CD4-positive, alpha-beta T cell treated with Interleukin-6 at 100 ng/mL for 8 hours (primary cell): Measurements from ENCODE around the gene MAD1L1.

Experiments
- DNase-seq: peaks from one replicate; pipeline ENCODE4 v3.0.0-alpha.2; 2020; ENCODE audit warnings: mixed read lengths, low spot score

Gene MAD1L1

DNA sequence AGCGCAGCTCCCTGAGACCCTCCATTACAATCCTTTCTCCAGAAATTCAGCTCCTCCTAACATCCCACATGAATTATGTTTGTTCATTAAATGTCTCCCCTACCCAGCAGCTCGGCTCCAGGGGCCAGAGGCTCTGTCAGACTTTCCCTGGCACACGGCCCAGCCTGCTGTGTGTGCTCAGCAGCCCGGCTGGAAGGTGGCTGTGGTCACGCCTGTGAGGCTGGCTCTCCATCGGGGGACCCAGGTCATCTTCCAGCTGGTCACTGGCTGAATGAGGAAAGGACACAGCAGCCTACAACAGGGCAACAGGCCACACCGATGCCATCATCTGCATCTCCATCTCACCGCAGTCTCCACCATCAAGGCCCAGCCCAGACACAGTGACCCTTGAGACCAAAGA lies 219.8 kb downstream of the MAD1L1 start:
- DNase-seq = no peak

DNA sequence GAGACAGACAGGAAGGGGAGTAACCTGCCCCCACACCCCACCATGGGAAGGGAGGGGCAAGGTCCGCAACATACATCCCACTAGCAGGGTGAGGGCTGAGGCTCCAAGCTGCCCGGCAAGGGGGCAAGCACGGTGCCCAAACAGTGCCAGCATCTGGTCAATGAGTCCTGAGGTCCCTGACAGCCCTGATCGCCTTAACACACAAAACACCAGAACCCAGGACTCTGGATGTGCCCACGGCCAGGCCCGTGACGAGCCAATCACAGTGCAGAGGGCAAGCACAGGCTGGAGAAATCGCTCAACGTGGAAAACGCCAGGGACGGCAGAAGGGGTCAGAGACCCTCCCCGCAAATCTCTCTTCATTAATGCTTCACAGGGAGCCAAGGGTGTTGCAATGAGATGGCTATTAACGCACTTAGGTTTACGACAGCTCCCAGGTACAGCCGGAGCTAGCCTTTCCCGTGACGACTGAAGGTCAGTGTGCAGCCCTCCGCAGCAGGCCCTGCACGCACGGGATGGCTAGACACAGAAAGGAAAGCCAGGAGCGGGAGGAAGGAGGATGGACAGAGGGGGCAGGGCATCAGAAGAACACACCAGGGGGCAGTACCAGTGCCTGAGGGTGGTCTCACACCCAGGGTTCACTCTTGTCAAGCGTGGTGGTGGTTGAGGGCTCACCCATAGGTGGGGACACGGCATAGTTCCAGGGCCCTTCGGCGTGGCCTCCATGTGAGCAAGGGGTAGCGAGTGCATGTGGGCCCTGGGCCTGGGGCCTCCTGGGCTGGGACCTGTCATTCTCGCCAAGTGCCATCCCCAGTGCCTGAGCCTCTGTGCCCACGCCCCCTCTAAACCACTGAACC lies 220.5 kb downstream of the MAD1L1 start:
- DNase-seq = no peak

DNA sequence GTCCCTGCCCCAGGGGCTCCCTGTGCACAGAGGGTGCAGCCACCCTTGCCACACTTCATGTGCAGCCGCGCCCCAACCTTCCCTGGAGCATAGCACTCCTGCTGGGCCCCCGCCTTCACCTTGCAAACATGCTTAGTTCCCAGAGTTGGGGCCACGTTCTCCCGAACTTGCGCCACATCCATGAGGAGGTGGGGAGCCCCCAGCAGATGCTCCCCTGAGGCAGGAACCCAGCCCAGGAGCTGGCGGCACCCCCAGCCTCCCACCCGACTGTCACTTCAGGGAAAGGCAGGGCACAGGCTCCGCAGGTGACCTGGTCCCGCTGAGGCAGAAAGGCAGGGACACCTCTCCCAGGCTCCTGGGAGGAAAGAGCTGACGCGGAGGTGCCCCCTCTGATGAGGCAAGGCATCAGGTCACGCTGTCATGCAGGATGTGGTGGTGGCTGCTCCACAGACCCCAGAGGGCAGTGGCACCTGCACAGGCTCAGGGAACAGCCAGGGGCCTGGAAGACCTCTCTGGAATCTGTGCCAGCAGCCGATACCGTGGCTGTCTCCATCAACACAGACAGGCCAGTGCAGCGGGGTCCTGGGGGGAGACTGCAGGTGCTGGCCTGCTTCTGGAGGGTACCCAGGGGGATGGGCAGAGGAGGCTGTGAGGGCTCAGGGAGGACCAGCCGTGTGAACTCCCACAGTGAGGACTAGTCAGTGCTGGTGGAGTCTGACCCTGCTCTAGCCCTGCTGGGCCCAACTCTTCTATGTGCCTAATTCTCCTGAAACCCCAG lies 221.3 kb downstream of the MAD1L1 start:
- DNase-seq = no peak

DNA sequence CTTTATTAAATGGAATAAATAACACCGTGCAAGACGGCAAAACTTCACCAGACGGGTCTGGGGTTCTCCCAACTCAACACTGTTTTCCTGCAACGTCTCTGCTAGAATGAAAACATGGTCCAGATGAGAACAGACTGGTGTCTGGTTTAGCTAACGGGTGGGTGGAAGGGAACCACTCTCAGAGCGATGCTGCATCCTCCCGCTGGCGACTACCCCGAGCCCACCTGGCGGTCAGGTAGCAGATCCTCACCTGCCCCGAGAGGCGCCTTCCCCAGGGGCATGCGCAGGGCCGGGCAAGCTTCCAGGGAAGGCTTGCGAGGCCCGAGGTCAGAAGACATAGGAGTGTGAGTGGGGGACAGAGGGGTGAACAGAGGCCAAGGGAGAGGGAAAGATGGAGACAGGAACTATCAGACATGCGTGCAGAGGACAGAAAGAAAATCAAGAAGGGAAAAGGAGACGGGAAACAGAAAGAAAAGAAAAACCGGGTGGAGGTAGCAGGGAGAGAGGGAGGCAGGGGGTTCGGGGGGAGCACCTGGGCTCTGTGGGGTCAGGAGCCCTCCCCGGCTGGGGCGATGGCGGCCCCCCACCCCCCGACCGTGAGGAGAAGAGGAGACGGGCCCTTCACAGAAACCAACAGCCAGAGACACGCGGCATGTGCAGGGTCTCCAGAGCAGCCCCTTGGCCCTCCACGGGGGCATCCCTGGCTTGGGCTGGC lies 222.0 kb downstream of the MAD1L1 start:
- no peak for DNase-seq

DNA sequence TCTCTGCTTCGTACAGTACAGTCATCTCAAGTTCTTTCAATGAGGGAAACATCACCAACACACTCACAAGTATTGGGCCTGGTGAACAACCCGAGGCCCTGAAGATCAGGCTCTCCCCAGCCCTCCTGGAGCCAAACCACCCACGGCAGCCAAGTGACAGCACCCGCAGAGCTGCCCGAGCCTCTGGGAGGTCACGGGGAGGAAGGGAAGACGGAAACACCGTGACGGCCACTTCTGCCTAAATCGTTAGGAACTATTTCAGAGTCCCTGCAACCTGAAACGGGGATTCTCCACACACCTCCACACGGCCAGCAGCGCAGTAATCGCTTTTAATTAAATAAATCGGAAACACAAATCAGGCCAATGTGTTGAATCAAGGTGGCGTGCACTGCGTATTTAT lies 222.6 kb downstream of the MAD1L1 start:
- no peak for DNase-seq

DNA sequence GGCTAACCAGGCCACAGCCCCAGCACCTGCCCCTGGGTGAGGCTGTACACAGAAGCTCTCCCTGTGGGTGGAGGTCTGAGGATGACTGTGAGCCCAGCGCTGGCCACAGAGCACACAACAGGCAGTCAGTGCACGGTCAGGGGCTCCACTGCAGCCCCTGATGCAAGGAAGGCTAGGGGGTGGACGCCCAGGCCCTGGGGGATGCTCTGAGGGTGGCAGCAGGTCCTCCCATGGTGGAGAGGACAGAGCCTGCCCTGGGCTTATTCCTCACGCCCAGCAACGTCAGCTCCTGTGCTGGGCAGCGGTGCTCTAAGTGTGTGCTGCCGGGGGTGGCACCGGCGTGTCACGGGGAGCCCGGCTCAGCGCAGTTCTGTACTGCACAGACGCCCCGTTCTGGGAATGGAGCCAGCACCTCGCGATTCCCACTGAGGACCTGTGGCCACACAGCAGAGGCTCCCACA lies 223.2 kb downstream of the MAD1L1 start:
- no peak for DNase-seq

DNA sequence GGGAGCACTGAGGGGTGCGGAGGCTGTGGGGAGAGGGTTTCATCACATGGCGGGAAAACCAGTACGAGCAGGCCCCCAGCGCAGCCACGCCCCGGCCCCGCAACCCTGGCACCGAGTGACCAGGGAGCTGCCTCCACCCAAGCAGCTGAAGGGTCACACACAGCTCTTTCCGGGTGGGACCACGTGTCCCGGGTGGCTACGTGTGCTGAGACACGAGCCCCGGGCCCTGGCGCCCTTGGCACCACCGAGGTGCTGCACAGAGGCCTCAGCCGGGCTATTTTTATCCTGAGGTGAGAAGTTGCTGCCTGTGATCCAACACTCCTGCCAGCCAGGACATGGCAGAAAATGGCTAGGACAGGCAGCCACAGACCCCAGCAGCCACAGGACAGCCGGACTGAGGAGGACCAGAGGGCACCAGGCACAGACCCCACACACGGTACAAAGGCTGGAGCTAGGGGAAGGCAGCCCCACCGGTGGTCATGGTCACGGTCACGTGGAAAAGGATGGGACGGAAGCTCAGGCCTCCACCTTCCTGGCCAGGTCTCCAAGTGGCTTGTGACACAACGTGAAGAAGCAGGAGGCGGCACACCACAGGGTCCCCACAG lies 223.7 kb downstream of the MAD1L1 start:
- no peak for DNase-seq

DNA sequence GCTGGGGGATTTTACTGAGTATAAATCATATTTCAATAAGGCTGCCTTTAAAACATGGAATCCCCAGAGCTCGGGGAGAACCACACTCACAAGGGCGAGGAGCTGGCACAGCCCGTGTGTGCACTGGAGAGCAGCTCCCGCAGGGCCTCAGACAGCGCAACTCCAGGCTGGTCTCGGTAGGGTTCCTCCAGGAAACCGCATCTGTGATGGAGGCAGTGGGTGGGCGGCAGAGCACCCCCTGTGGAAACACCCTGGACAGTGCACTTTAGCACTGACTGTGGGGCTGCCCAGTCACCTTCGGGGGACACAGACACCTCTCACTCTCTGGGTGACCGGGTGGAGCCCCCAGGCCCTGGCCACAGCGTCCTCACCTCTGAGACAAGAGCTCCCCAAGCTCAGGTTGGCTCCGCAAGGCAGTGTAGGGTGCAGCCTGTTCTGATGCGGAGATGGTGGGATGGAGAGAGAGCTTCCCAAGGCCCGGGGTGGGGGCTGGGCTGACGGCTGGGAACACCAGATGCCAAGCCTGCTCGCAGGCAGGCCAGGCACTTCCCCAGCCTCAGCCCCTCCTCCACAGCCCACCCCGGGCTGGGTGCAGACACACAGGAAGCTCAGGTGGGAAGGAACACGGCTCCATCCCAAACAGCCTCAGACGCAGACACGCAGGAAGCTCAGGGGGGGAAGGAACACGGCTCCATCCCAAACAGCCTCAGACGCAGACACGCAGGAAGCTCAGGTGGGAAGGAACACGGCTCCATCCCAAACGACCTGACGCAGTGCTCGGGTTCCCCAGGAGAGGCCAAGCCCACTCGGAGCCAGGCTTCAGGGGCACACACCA lies 224.4 kb downstream of the MAD1L1 start:
- no peak for DNase-seq

DNA sequence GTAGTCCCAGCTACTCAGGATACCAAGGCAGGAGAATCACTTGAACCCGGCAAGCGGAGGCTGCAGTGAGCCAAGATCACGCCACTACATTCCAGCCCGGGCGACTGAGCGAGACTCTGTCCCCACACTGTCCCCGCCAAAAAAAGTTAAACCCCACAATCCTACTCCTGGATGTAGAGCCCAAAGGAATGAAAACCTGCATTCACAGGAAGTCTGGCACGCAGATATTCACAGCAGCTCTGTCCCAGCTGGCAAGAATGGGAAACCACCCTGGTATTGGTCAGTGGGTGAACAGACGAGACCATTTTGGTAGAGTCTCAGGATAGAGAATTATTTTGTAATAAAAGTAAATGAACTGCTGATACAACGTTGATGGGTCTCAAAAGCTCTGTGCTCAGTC lies 225.2 kb downstream of the MAD1L1 start:
- no peak for DNase-seq

DNA sequence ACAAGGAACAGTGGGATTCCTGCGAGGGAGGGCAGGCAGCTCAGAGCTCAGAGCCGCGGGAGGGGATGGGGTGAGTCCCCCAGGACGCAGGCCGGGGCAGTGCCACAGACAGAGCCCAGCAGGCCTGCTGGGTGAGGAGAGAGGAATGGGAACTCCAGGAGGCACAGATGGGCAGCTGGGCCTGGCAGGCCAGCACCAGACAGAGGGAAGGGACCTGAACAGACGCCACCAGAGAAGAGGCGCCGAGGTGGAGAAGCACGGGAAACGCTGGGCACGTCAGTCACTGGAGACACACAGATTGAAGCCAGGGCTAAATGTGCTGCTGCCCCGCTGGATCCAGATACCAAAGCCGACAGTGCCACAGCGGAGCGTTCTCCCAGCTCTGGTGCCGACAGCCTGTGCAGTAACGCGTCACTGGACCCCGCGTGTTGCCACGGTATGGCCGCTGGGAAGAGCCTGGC lies 225.8 kb downstream of the MAD1L1 start:
- no peak for DNase-seq

DNA sequence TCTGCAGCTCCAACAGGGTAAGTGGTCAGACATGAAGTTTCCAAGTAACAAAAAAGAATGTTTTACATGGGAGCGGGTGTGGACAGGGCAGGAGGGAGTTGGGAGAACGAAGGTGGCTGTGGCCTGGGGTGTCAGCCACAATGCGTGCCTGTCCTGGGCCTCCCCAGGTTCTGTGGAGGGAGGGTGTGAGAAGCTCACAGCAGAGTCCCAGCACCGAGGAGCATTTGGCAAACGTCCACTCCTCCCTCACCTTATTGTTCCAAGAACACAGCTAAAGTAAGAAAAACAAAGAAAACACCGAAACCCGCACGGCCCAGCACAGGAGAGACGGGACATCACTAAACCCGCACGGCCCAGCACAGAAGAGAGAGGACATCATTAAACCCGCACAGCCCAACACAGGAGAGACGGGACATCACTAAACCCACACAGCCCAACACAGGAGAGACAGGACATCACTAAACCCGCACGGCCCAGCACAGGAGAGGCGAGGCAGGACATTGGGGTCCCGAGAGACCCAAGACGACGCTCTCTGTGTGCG lies 226.4 kb downstream of the MAD1L1 start:
- DNase-seq = no peak

DNA sequence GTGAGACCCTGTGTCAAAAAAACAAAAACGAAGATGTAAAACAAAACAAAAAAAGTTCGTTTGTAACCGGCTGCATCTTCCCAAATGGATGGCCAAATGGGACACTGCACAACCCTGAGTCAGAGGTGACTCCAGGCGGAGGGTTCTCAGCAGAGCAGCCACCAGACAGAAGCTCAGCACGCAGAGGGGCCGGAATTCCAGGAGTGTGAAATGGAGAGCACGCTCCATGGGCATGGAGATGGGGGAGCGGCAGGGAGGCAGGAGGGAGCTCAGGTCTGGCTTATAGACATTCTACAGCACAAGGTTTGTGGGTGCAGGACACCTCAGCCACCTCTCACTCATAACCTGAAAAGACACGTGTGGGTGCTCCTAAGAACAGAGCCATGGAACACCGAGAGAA lies 227.0 kb downstream of the MAD1L1 start:
- DNase-seq = no peak

DNA sequence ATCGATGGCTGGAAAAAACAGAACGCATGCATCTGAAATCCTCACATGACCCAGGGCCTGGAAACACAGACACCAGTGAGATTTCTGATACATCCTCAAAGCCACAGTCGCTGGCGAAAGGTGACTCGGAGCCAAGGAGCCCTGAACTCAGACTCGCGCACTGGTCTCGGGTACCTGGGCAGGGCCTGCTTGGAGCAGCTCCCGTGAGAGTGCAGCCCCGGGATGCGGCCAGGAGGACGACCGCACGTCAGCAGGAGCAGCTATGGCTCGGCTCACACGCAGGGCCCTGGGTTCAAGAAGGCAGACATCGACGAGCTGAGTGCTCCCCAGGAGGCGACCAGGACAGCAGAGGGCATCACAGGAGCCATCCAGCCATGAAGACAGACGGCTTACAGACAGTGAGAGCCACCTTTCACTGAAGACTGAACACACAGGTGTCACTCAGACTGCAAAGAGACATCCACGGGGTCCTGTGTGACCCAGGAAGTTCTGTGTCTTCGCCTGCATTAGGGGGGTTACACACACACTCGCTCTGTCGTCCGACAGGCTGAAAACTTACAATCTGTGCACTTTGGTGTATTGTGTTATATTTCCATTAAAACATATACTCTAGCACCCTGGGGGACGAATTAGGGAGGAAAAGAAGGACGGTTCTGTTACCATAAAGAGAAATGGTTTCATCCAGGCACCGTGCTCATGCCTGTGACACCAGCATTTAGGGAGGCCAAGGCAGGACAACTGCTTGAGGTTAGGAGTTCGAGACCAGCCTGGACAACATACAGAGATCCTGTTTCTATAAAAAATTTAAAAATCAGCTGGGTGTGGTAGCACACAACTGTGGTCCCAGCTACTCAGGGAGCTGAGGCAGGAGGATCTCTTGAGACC lies 227.7 kb downstream of the MAD1L1 start:
- no peak for DNase-seq

DNA sequence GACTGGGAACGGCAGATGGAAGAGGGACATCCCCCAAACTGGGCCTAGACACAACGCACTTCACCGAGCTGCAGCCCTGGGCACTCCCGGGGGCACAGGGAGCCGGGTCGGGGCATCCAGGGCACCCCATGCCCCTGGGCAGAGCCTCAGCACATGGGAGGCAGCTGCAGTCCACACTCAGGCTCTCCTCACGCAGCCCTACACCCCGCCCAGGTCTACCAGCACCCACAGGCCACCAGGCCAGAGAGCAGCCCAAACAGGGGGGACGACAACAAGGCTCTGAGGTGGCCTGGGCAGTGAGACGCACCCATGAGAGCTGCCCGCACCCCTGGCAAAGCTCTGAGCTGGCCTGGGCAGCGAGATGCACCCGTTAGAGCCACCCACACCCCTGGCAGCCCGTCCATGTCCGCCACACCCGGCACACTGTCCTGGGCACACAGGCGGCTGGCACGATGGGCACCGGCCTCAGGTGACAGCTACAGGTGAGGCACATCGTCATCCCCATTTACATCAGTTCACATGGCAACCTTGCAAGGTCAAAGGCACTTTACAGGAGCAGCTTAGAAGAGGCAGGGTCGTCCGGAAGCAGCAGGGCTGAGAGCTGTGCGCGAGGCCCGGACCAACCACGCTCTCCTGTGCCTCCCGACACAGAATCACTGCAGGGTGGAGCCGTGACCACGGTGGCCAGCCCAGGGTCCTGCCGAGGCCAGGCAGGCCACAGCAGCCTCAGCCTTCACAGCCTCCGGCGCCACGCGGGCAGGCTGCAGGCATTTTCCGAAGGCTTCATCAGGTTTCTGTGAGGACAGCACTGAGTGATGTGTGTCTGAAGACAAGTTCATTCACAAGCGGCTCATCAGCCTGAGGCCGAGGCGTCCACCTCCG lies 228.6 kb downstream of the MAD1L1 start:
- DNase-seq = no peak

DNA sequence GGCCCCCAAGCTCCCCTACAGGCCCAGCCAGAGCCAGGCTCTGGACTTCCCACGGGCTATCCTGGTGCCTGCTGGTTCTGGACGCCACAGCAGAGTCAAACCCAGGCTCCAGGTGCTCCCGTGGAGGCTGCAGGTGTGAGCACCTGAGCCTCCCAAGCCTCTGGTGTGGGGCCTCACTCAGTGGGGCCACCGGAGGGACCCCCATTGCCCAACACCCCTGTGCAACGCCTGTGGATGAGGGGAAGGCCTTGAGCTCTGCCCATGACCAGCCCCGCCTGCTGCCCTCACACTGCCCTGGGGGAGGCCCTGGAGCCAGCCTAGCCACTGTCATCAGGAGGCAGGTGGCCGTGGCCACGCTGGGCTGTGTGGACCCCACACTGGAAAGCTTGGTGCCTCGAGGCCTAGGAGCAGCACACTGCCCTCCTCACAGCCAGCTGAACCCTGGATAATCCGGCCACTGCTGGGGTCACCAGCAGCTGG lies 229.3 kb downstream of the MAD1L1 start:
- no peak for DNase-seq

DNA sequence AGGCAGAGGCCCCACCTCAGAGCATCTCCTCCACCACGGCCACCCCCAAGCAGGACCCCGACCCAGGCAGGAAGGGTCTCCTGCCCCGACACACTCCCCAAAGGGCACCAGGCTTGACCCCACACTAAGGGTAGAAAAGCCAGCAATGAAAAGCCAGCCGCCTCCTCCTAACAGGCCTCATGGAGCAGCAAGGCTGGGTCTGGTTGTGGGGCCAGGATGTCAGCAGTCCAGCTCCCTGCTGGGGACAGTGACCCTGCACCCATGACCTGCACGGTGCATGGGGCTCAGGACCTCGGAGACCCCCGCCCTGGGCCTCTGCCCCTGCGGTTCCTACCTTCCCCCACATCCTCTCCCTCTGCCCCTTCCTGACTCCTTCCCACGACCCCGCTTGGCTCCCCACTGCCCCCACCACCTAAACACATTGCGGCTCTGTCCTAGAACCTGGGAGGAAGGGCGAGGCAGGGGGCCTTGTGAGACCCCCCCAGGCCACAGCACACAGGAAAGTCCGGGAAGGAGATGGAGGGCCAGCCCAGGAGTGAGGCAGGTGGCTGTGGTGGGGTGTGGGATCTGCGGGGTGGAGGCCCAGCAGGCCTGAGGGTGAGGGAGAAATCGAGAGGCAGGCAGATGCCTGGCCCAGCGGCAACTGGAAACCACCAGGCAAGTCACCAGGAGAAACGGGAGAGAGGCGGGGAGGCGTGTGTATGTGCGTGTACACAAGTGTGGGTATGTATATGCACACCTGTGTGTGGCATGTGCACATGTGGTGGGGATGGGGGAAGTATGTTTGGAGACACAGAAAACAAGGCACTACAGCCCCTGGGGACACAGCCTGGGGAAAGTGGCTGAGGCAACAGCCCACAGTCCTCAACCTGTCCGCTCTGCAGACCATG lies 229.9 kb downstream of the MAD1L1 start:
- no peak for DNase-seq

DNA sequence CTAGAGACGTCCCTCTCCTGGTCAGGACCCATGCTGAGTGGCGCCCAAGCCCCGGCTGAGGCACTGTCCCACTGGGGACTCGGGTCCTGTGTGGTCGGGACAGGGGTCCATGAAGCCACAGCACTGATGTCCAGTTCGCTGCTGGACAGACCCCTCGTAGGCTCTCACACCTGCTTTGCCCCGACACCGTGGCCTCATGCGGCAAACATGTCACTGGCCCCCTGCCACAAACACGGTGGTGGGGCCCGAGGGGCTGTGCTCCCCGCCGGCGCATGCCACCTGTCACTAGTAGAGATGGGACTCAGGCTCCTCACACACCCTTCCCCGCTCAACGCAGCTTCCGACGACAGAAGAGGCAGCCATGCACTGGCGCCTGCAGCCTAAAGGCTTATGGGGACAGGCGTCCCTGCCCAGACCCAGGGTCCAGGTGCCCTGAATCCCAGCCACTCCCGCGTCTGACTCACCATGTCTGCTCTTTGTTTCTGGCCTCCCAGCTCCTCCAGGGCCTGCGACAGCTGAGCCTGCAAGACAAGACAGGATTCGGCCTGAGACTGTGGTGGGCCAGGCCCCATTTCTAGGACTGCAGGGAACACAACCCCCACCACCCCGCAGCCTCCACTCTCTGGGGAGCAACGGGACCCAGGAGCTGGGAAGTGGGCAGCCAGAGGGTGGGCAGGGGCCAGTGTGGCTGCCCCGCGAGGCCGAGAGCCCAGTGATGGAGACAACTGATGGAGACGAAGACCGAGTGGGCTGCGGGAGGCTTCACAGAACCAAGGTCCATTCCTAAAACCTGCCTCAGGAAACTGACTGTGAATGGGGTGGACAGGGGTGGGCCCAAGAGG lies 230.9 kb downstream of the MAD1L1 start:
- DNase-seq = no peak
